GM20000 (cell line): ENCODE data around the gene SLC22A7.

Experiments
- DNase-seq: peaks from one replicate; pipeline ENCODE4 v3.0.0; 2012; ENCODE audit warnings: low spot score
- TF ChIP-seq, protein P1 (sequence below): IDR thresholded peaks from 2 replicates; pipeline ENCODE4 v1.5.1; 2012; ENCODE audit warnings: mild to moderate bottlenecking, control low read depth; ENCODE audit errors: extremely low read depth, missing control alignments

SLC22A7 gene

GRCh38 chr6:43261198-43261597 lies 36.9 kb upstream of the SLC22A7 start:
- TF ChIP-seq, protein P1, sequence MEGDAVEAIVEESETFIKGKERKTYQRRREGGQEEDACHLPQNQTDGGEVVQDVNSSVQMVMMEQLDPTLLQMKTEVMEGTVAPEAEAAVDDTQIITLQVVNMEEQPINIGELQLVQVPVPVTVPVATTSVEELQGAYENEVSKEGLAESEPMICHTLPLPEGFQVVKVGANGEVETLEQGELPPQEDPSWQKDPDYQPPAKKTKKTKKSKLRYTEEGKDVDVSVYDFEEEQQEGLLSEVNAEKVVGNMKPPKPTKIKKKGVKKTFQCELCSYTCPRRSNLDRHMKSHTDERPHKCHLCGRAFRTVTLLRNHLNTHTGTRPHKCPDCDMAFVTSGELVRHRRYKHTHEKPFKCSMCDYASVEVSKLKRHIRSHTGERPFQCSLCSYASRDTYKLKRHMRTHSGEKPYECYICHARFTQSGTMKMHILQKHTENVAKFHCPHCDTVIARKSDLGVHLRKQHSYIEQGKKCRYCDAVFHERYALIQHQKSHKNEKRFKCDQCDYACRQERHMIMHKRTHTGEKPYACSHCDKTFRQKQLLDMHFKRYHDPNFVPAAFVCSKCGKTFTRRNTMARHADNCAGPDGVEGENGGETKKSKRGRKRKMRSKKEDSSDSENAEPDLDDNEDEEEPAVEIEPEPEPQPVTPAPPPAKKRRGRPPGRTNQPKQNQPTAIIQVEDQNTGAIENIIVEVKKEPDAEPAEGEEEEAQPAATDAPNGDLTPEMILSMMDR = no peak

DNA sequence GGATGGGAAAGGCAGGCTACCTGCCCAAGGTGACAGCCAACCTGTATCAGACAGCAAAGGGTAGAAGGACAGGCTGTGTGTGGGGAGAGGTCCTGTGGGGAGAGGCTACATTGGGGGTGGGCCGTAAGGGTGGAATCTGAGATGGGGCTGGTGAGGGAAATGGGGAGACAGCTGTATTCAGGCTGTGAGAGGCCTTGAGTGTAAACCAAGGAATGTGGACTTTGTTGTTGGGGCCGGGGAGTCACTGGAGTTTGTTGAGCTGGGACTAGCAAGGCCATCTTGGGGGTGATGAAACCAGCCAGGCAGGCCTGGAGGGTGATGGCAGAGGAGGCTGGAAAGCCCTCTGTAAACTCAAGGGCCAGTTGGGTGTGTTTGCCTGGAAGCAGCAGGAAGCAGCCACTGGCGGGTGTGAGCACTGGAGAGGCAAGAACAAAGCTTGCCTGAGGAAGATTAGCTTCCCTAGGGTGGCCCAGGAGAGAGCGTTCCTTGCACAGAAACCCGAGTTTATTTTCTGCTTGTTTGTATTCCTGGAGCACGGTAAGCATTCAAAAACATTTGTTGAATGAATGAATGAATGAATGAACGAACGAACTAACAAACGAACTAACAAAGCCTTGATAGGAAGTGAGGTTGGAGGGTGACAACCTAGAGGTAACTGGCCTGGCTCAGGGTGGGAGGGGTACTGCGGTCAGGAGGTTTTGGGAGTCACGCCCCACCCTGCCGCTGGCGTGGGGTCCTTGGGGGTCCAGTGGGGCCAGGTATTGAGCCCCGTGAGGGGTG lies 35.9 kb upstream of the SLC22A7 start:
- no peak for DNase-seq
- TF ChIP-seq, protein P1 = no peak

More at GRCh38 chr6:43261198-43261597, 36.9 kb upstream of the SLC22A7 start:
- no peak for DNase-seq

DNA sequence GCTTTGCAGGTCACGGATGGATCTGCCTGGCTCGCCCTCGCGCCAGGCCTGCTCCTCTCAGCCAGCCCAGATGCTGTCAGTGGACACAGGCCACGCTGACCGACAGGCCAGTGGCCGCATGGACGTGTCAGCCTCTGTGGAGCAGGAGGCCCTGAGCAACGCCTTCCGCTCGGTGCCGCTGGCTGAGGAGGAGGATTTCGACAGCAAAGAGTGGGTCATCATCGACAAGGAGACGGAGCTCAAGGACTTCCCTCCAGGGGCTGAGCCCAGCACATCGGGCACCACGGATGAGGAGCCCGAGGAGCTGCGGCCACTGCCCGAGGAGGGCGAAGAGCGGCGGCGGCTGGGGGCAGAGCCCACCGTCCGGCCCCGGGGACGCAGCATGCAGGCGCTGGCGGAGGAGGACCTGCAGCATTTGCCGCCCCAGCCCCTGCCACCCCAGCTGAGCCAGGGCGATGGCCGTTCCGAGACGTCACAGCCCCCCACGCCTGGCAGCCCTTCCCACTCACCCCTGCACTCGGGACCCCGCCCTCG lies 35.2 kb upstream of the SLC22A7 start:
- TF ChIP-seq, protein P1 = no peak
- no peak for DNase-seq

GRCh38 chr6:43263314-43264178 lies 34.5 kb upstream of the SLC22A7 start:
- DNase-seq = peak; percentile 96
- TF ChIP-seq, protein P1 = peak; percentile 94

DNA sequence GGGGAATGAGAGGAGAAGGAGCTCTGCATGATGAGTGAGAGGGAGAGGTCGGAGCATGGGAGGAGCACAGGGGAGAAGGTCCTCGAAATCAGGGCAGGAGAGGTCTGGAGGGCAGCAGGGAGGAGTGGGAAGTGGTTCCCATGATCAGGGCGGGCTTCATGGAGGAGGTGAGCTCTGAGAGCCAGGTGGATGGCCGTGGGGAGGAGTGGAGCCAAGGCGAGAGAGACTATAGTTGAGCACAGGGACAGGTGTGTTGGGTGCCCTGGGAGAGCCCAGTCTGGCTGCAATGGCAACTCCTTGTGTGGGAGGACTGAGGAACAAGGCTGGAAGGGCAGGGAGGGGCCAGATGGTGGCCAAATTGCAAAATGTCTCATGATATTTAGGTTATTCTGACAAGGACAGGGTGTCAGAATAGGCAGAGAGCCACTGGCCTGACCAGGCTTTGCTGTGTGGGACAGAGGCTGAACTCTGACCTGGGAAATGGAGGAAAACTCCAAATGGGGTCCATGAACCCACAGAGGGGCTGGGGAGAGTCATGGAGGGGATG lies 33.4 kb upstream of the SLC22A7 start:
- TF ChIP-seq, protein P1 = no peak
- no peak for DNase-seq

- TF ChIP-seq, protein P1 = no peak
These were observed 32.5 kb upstream of the SLC22A7 start for GRCh38 chr6:43265564-43265963.

More at GRCh38 chr6:43265564-43265963, 32.5 kb upstream of the SLC22A7 start:
- no peak for DNase-seq
